Gastrocnemius medialis (tissue), 4 donors: ENCODE data around the gene ZMYND8.
"Not testable (repeated sequence)": the region's sequence is repeated elsewhere in the genome, so short reads cannot be mapped to it uniquely, and the experiment has no call there.

ENCODE experiments used
- CTCF ChIP-seq, 5 experiments: fragments of 450-650 bp in 3 of 5; fragments of 200-600 bp in 2 of 5; sonication (generic) in 2 of 5; IDR thresholded peaks in 4 of 5; conservative IDR thresholded peaks in 1 of 5; 1 replicate in 4 of 5; 2 replicates in 1 of 5; pipeline ENCODE4 v1.5.1; 2016 to 2019; ENCODE audit warnings: antibody characterized with exemption in 5 of 5, mild to moderate bottlenecking in 3 of 5, moderate library complexity in 3 of 5
- POLR2A ChIP-seq, 2 donors: fragments of 450-650 bp; IDR thresholded peaks; one replicate each; pipeline ENCODE4 v1.6.1; 2017; ENCODE audit warnings: antibody characterized with exemption in 2 of 2, mild to moderate bottlenecking in 2 of 2, moderate library complexity in 2 of 2

GRCh38 chr20:47366301-47366700 is 9.8 kb upstream of the ZMYND8 start:
- not testable (repeated sequence) for TF ChIP-seq CTCF (IDR thresholded peaks at IDR 0.05 in 4 of 5, conservative IDR thresholded peaks at IDR 0.05 in 1 of 5); POLR2A (IDR thresholded peaks at IDR 0.05)
